OCI-M1 (cell line): ENCODE results near the gene WNK2.

Source experiments
- DNase-seq: peaks from one replicate; lab custom pipeline; 2025; lab: John Stamatoyannopoulos, UW

Gene WNK2

GRCh38 chr9:93200449-93200742, 16.5 kb downstream of the WNK2 start:
- no peak for DNase-seq

- peak; percentile 4 for DNase-seq
Observed at GRCh38 chr9:93200989-93201334, 17.0 kb downstream of the WNK2 start.

GRCh38 chr9:93203026-93203717, 19.2 kb downstream of the WNK2 start:
- no peak for DNase-seq

GRCh38 chr9:93203718-93204469, 20.0 kb downstream of the WNK2 start:
- no peak for DNase-seq

GRCh38 chr9:93204470-93205043, 20.6 kb downstream of the WNK2 start:
- no peak for DNase-seq

GRCh38 chr9:93205045-93205768, 21.3 kb downstream of the WNK2 start:
- no peak for DNase-seq

GRCh38 chr9:93205896-93206575, 22.1 kb downstream of the WNK2 start:
- no peak for DNase-seq

- no peak for DNase-seq
Observed at GRCh38 chr9:93206576-93207155, 22.7 kb downstream of the WNK2 start.

- no peak for DNase-seq
Observed at GRCh38 chr9:93207326-93207814, 23.4 kb downstream of the WNK2 start.

- DNase-seq = no peak
Observed at GRCh38 chr9:93207860-93208734, 24.2 kb downstream of the WNK2 start.

- no peak for DNase-seq
Observed at GRCh38 chr9:93209097-93209496, 25.2 kb downstream of the WNK2 start.

- DNase-seq = no peak
Observed at GRCh38 chr9:93209576-93210323, 25.8 kb downstream of the WNK2 start.

- DNase-seq = no peak
Observed at GRCh38 chr9:93210324-93210973, 26.5 kb downstream of the WNK2 start.

- no peak for DNase-seq
Observed at GRCh38 chr9:93210974-93211653, 27.2 kb downstream of the WNK2 start.

- no peak for DNase-seq
Observed at GRCh38 chr9:93211654-93212001, 27.7 kb downstream of the WNK2 start.

- DNase-seq = no peak
Observed at GRCh38 chr9:93212409-93212808, 28.5 kb downstream of the WNK2 start.

GRCh38 chr9:93216073-93216365, 32.1 kb downstream of the WNK2 start:
- DNase-seq = no peak

GRCh38 chr9:93217706-93218105, 33.8 kb downstream of the WNK2 start:
- DNase-seq = no peak

- no peak for DNase-seq
Observed at GRCh38 chr9:93218161-93218560, 34.2 kb downstream of the WNK2 start.
